ENCODE measurements around the gene SPTBN5. TPM values are rescaled to one million over a fixed set of nuclear protein-coding genes. Genes with fewer than 3 reads are reported as not detected.

Gene SPTBN5
- total RNA-seq, 1 experiment from 2014 or later, result not detected

- DNase-seq (ENCODE audit: low spot score), result no peak
These were observed 88.8 kb downstream of the SPTBN5 start for GRCh38 chr15:41804916-41805666.

DNA sequence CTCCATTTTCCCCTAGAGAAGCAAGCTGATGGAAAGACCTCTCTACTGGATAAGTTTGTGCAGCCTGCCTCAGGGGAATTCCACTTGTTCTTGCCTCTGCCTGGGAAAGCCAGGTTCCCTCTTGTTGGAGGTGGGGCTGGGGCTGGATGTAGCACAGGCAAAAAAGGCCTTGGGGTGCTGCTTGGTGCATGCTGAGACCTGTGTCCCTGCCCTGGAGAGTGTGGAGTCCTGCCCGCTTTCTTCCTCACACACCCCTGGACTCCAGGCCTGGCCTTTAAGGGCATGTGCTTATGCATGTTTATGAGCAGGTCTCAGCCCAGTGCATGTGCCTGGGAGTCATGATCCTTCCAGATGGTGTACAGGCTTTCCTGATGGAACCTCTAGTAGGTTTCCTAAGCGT lies 89.5 kb downstream of the SPTBN5 start:
- DNase-seq (ENCODE audit: low spot score), result no peak

DNA sequence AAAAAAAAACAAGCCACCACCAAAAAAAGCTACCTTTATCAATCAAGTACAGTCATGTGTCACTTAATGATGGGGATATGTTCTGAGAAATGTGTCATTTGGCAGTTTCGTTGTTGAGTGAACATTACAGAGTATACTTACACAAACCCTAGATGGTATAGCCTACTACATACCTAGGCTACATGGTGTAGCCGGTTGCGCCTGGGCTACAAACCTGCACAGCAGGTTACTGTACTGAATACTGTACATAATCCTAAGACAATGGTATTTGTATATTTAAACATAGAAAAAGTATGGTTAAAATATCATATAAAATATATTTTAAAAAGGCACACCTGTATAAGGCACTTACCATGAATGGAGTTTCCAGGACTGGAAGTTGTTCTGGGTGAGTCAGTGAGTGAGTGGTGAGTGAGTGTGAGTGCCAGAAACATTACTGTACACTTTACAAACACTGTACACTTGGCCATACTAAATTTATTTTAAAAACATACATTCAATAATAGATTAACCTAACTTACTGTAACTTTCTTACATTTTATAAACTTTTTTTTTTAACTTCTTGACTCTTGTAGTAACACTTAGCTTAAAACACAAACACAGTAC lies 91.9 kb downstream of the SPTBN5 start:
- no peak for DNase-seq (ENCODE audit: low spot score)

GRCh38 chr15:41801185-41801584 lies 92.7 kb downstream of the SPTBN5 start:
- DNase-seq (ENCODE audit: low spot score), result no peak

DNA sequence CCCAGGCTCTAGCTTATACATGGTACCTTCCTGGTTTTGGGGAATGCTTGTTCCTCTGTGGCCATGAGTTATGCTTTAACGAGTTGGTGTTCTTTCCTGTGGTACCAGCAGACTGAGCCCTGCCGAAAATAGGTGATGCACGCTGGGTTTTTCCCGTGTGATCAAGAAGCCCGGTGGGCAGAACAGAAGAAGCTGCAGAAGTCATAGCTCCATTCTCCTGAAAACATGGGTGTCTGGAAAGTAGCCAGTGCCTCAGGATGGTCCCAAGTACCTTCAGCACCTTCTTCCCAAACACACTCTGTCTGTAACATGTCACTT lies 94.4 kb downstream of the SPTBN5 start:
- no peak for DNase-seq (ENCODE audit: low spot score)

DNA sequence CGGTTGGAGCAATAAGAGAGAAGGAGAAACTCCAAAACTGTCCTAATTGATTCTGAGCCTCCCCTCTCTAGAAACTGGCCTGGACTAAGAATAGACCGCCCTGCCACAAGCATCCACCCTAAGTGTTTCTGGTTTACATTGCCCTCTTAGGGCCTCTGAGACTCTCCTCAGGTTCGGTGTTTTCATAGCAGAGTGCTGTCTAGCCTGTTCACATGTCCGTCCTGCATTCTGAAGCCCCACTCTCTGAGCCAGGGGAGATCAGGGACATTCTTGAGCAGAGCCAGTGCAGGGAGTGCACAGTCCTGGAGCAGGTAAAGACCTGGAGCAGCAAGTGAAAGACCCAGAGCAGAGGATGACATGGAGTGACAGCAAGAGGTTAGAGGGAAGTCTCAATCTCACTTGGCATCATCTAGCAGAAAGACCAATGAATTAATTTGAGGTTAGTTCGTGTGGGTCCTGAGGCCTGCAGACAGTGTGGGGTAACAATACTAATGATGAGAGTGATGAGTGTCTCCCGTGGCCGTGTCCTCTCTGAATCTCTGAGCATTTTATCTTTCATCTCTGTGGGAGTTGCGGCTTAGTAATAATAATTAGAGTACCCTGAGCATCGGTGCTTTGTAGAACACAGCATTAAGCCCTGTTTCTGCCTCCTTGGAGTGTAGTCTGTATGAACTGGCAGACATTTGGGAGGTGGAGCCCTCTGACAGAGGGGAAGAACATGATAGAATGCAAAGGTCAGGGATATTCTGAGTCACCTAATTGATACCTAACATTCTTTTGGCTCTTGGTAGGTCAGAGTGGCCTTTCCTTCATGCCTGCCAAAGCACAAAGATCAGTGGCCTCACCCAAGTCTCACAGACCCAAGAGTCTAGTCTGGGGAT lies 95.0 kb downstream of the SPTBN5 start:
- no peak for DNase-seq (ENCODE audit: low spot score)

Other genes with a start within 250 kb of the SPTBN5 start
- 14.1 and 19.4 TPM in 2 replicates for gene MGA, start 233.6 kb downstream of the SPTBN5 start, total RNA-seq (2014; rRNA removed; shearing (Covaris generic))
- gene MAPKBP1, start 119.6 kb downstream of the SPTBN5 start, total RNA-seq (2014; rRNA removed; shearing (Covaris generic)), result 4.1 and 4.4 TPM in 2 replicates
- 9.2 and 9.4 TPM in 2 replicates for gene JMJD7, start 66.0 kb downstream of the SPTBN5 start, total RNA-seq (2014; rRNA removed; shearing (Covaris generic))
- gene PLA2G4B, start 55.2 kb downstream of the SPTBN5 start, total RNA-seq (2014; rRNA removed; shearing (Covaris generic)), result 0.62 TPM in 1 of 2 replicates, not detected in the other
- 6.0 and 6.8 TPM in 2 replicates for gene EHD4, start 78.5 kb upstream of the SPTBN5 start, total RNA-seq (2014; rRNA removed; shearing (Covaris generic))
- not detected in 2 replicates for gene PLA2G4E, start 127.0 kb upstream of the SPTBN5 start, total RNA-seq (2014; rRNA removed; shearing (Covaris generic))
- not detected in 2 replicates for gene PLA2G4D, start 200.5 kb upstream of the SPTBN5 start, total RNA-seq (2014; rRNA removed; shearing (Covaris generic))

All from H4 (cell line).